KMS-11 (cell line): ENCODE results near the gene TMEM204.
"Not testable (repeated sequence)": the region's sequence is repeated elsewhere in the genome, so short reads cannot be mapped to it uniquely, and the experiment has no call there.

Source experiments
- H2AFZ ChIP-seq: fragments of 200-600 bp; sonication (generic); 2 replicates; pipeline ENCODE4 v1.6.1; 2016; ENCODE audit warnings: antibody characterized with exemption, mixed run types, low read depth
- H3K27ac ChIP-seq: fragments of 200-600 bp; sonication (generic); 2 replicates; pipeline ENCODE4 v1.6.1; 2016; ENCODE audit warnings: mild to moderate bottlenecking, mixed run types
- H3K27me3 ChIP-seq: fragments of 200-600 bp; sonication (generic); 2 replicates; pipeline ENCODE4 v1.6.1; 2017; ENCODE audit warnings: mild to moderate bottlenecking, low read depth, mixed run types, moderate library complexity; ENCODE audit not compliant: insufficient read depth
- H3K36me3 ChIP-seq: fragments of 200-600 bp; sonication (generic); 2 replicates; pipeline ENCODE4 v1.6.1; 2017; ENCODE audit warnings: mild to moderate bottlenecking, mixed run types; ENCODE audit not compliant: insufficient read depth
- H3K4me1 ChIP-seq: fragments of 200-600 bp; sonication (generic); 2 replicates; pipeline ENCODE4 v1.6.1; 2016; ENCODE audit warnings: mild to moderate bottlenecking, low read depth, mixed run types; ENCODE audit not compliant: poor library complexity, severe bottlenecking
- H3K4me2 ChIP-seq: fragments of 200-600 bp; sonication (generic); 2 replicates; pipeline ENCODE4 v1.7.0; 2016; ENCODE audit warnings: mild to moderate bottlenecking, mixed run types
- H3K4me3 ChIP-seq: fragments of 200-600 bp; sonication (generic); IDR thresholded peaks from 2 replicates; pipeline ENCODE4 v1.6.1; 2017; ENCODE audit warnings: low read depth, low read length, mixed read lengths; ENCODE audit not compliant: insufficient read depth
- H3K79me2 ChIP-seq: fragments of 200-600 bp; sonication (generic); 2 replicates; pipeline ENCODE4 v1.6.1; 2016; ENCODE audit warnings: low read depth, mixed run types; ENCODE audit not compliant: insufficient read depth
- H3K9ac ChIP-seq: fragments of 200-600 bp; sonication (generic); 2 replicates; pipeline ENCODE4 v1.6.1; 2016; ENCODE audit warnings: mild to moderate bottlenecking, mixed run types
- H4K20me1 ChIP-seq: fragments of 200-600 bp; sonication (generic); 2 replicates; pipeline ENCODE4 v1.6.1; 2016; ENCODE audit warnings: mild to moderate bottlenecking, mixed run types; ENCODE audit not compliant: insufficient read depth
- CTCF ChIP-seq: fragments of 200-600 bp; sonication (generic); conservative IDR thresholded peaks from 2 replicates; pipeline ENCODE4 v1.6.1; 2017; ENCODE audit warnings: low read depth, mild to moderate bottlenecking, antibody characterized with exemption, low read length, moderate library complexity, mixed read lengths

The TMEM204 gene

GRCh38 chr16:1584926-1585484 lies 51.5 kb downstream of the TMEM204 start:
- no peak for TF ChIP-seq CTCF
- no peaks in the 10 kb centered on the region for H4K20me1 ChIP-seq
- H3K4me2 ChIP-seq, result no peak overlapping the region
- H2AFZ ChIP-seq, result no peak overlapping the region
- no peak overlapping the region for H3K27ac ChIP-seq
- H3K4me1 ChIP-seq, result no peaks in the 10 kb centered on the region
- H3K27me3 ChIP-seq, result no peaks in the 10 kb centered on the region
- no peak overlapping the region for H3K9ac ChIP-seq
- H3K4me3 ChIP-seq, result no peak overlapping the region
- no peaks in the 10 kb centered on the region for H3K79me2 ChIP-seq
- no peaks in the 10 kb centered on the region for H3K36me3 ChIP-seq

GRCh38 chr16:1590366-1590765 lies 56.9 kb downstream of the TMEM204 start:
- Histone ChIP-seq H3K9ac (no peak overlapping the region), H3K27ac (no peak overlapping the region), H3K27me3 (no peaks in the 10 kb centered on the region)

GRCh38 chr16:1590930-1591705 lies 57.7 kb downstream of the TMEM204 start:
- H3K4me2 ChIP-seq, result no peak overlapping the region
- H3K36me3 ChIP-seq, result no peaks in the 10 kb centered on the region
- no peak overlapping the region for H3K9ac ChIP-seq

More at GRCh38 chr16:1590366-1590765, 56.9 kb downstream of the TMEM204 start:
- H4K20me1 ChIP-seq, result no peaks in the 10 kb centered on the region
- no peak overlapping the region for H2AFZ ChIP-seq
- H3K79me2 ChIP-seq, result no peaks in the 10 kb centered on the region
- no peak overlapping the region for H3K4me2 ChIP-seq
- no peak overlapping the region for H3K4me3 ChIP-seq
- TF ChIP-seq CTCF, result no peak
- no peaks in the 10 kb centered on the region for H3K36me3 ChIP-seq
- no peaks in the 10 kb centered on the region for H3K4me1 ChIP-seq

DNA sequence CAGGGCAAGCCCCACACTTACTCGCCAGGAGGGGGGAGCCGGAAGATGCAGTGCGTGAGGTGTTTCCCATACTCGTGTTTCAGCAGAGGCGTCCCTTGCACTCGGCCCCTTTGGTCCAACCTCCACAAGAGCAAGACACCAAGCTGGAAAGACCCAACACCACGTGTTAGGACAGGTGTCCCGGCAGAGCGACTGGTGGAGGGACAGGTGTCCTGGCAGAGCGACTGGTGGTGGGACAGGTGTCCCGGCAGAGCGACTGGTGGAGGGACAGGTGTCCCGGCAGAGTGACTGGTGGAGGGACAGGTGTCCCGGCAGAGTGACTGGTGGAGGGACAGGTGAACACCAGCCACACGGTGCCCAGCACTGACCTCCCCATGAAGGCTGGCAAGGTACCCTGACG lies 59.0 kb downstream of the TMEM204 start:
- H3K9ac ChIP-seq, result no peak overlapping the region
- H2AFZ ChIP-seq, result no peak overlapping the region
- H3K4me2 ChIP-seq, result no peak overlapping the region
- H4K20me1 ChIP-seq, result no peaks in the 10 kb centered on the region
- no peaks in the 10 kb centered on the region for H3K79me2 ChIP-seq
- no peak overlapping the region for H3K4me3 ChIP-seq
- H3K27me3 ChIP-seq, result no peaks in the 10 kb centered on the region
- H3K27ac ChIP-seq, result no peak overlapping the region
- no peaks in the 10 kb centered on the region for H3K4me1 ChIP-seq
- TF ChIP-seq CTCF, result no peak
- H3K36me3 ChIP-seq, result no peaks in the 10 kb centered on the region

More at GRCh38 chr16:1590930-1591705, 57.7 kb downstream of the TMEM204 start:
- no peaks in the 10 kb centered on the region for H4K20me1 ChIP-seq
- H3K4me1 ChIP-seq, result no peaks in the 10 kb centered on the region
- no peak for TF ChIP-seq CTCF
- H3K27ac ChIP-seq, result no peak overlapping the region
- H3K4me3 ChIP-seq, result no peak overlapping the region
- H3K79me2 ChIP-seq, result no peaks in the 10 kb centered on the region
- H3K27me3 ChIP-seq, result no peaks in the 10 kb centered on the region
- H2AFZ ChIP-seq, result no peak overlapping the region

GRCh38 chr16:1595511-1595910 lies 62.0 kb downstream of the TMEM204 start:
- not testable (repeated sequence) for H3K4me2 ChIP-seq, H3K4me1 ChIP-seq, H3K27ac ChIP-seq, H2AFZ ChIP-seq, H3K9ac ChIP-seq, H3K27me3 ChIP-seq, H3K36me3 ChIP-seq, H3K79me2 ChIP-seq, H3K4me3 ChIP-seq, H4K20me1 ChIP-seq
